GM21423 (cell line): Measurements from ENCODE around the gene SRF.

ENCODE experiments used
- ATAC-seq: cut with Tn5 transposase; IDR thresholded peaks from one replicate; pipeline ENCODE4 v1.9.1; 2021; ENCODE audit warnings: mild to moderate bottlenecking, moderate library complexity; ENCODE audit not compliant: unreplicated experiment

Gene SRF

GRCh38 chr6:43146709-43147688, 24.1 kb upstream of the SRF start:
- ATAC-seq, result no peak

DNA sequence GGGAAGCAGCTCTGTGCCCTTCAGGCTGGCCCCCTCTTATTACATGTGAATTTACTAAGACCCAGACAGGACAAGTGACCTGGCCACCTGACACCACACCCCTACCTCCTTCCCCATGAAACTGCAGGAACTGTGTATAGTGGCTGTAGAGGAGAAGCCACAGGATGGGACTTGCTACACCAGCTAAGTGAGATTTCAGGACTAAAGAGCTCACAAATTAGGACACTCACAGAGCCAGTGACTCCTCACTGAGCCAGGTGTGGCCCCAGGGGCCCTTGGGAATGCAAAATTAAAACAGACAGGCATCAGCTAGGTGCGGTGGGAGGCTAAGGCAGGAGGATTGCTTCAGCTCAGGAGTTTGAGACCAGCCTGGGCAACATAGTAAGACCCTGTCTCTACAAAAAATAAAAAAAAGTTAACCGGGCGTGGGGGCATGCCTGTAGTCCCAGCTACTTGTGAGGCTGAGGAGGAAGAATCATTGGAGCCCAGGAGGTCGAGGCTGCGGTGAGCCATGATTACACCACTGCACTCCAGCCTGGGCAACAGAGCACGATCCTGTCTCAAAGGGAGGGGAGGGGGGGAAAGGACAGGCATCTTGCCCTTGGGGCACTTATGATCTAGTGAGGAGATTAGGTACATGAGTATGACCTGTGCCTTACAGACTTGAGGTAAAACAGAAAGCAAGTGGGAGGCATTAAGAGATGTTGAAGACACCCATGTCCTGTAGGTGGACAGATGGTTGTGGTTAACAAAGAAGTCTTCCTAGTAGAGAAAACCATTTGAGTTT, 23.2 kb upstream of the SRF start:
- ATAC-seq, result no peak

- no peak for ATAC-seq
Measured at GRCh38 chr6:43149265-43149664, 21.8 kb upstream of the SRF start.

DNA sequence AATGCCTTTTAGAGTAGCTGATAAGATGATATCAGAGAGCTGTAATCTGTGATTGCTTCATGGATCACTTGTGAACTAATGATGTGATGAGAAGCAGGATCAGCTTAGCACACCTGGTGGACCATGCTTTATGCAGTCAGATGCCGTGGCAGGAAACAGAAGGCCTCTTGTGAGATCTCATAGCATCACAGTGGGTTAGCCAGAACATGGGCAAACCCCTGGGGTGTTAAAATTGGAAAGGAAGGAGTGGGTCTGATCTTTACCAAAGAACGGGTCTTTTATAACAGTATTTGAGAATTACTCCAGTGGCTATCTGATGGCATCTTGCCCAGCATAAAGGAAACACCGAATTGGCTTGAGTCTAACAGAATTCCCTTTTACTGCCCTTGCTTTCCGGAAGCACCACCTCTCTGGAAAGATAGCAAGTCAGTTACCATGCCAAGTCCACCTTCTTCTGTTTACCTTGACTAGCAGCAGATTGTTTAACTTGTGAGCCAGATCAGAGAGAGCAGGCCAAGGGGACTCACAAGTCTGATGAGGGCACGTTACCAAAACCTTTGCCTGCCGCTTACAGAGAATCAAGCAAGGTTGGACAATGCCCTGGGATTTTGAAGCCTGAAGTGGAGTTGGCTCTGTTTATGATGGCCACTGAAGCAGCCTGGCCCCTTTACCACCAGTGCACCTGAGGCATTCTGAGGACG, 20.9 kb upstream of the SRF start:
- ATAC-seq, result no peak

DNA sequence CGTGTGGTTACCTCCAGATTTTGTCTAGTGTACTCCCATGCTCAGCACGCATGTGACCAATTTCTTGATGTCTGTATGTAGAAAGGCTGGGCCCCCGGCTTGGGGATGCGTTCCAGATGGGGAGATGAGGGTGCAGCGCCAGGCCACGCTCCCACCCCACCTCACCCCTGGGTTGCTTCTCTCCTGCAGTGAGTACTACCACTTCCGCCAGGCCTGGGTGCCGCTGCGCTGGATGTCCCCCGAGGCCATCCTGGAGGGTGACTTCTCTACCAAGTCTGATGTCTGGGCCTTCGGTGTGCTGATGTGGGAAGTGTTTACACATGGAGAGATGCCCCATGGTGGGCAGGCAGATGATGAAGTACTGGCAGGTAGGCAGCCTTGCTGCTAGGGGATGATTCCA, 11.5 kb upstream of the SRF start:
- no peak for ATAC-seq

- no peak for ATAC-seq
Measured at GRCh38 chr6:43163899-43164298, 7.2 kb upstream of the SRF start.

- no peak for ATAC-seq
Measured at GRCh38 chr6:43170417-43170930, 595 bp upstream of the SRF start.

- ATAC-seq, result no peak
Measured at GRCh38 chr6:43171707-43172103, 636 bp downstream of the SRF start.

GRCh38 chr6:43172104-43173007, 1.3 kb downstream of the SRF start:
- no peak for ATAC-seq

DNA sequence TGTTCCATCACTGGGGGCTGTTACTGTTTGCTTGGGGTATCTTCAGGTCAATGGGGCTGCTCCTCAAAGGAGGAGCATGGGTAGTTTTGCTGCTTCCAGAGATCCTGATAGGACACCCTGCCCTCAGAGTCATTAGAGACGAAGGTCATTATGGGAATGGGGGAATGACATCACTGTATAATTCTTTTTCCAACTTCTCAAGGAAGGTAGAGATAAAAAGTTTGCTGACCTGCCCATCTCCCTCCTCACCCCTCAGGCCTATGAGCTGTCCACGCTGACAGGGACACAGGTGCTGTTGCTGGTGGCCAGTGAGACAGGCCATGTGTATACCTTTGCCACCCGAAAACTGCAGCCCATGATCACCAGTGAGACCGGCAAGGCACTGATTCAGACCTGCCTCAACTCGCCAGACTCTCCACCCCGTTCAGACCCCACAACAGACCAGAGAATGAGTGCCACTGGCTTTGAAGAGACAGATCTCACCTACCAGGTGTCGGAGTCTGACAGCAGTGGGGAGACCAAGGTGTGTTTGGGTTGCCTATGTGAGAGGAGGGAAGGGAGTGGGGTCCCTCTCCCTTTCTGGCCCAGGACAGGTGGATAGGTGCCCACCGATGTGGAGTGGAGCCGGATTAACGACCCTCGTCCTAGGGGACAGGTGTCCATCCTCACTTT, 2.7 kb downstream of the SRF start:
- ATAC-seq, result no peak

- ATAC-seq, result peak; percentile 64
Measured at GRCh38 chr6:43174263-43175112, 3.4 kb downstream of the SRF start.

GRCh38 chr6:43175676-43176422, 4.8 kb downstream of the SRF start:
- ATAC-seq, result no peak

DNA sequence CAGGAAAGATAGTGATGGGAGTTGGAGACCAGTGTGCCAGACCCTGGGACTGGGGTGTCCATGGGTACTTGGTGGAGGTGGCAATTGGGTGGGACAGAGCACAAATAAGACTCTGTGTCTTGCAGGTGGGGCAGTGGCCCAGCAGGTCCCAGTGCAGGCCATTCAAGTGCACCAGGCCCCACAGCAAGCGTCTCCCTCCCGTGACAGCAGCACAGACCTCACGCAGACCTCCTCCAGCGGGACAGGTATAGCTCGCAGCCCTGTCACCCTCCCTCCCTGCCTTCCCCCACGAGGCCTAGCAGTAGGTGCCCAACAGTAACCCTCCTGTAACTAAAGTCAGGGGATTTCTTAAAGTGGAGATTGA, 5.3 kb downstream of the SRF start:
- ATAC-seq, result no peak

DNA sequence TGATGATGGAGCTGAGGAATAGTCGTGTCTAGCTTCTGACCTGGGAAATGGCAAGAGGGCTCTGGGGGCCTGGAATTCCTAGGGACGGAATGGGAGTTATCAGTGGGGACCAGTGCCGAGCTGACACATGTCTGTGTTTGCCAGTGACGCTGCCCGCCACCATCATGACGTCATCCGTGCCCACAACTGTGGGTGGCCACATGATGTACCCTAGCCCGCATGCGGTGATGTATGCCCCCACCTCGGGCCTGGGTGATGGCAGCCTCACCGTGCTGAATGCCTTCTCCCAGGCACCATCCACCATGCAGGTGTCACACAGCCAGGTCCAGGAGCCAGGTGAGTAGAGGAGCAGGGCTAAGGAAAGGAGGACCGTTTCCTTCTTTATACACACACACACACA, 7.1 kb downstream of the SRF start:
- no peak for ATAC-seq

- ATAC-seq, result no peak
Measured at GRCh38 chr6:43178951-43179830, 8.1 kb downstream of the SRF start.

GRCh38 chr6:43180058-43180457, 9.0 kb downstream of the SRF start:
- ATAC-seq, result no peak

- ATAC-seq, result no peak
Measured at GRCh38 chr6:43180985-43181384, 9.9 kb downstream of the SRF start.
